Mesenchymal stem cell (in vitro differentiated cells and primary cell): ENCODE results near the gene GLP1R.

ENCODE experiments used
- DNase-seq: peaks from one replicate; pipeline ENCODE4 v3.0.0-alpha.2; 2013
- H2AFZ ChIP-seq: one replicate; pipeline ENCODE4 v1.6.1; 2013; ENCODE audit warnings: low read depth, mild to moderate bottlenecking, control low read depth, inconsistent platforms, low read length, moderate library complexity
- H2AK5ac ChIP-seq: 2 replicates; pipeline ENCODE4 v1.6.1; 2013; ENCODE audit warnings: low read length, moderate library complexity, mild to moderate bottlenecking, inconsistent platforms; ENCODE audit not compliant: severe bottlenecking
- H2BK120ac ChIP-seq: one replicate; pipeline ENCODE4 v1.6.1; 2013; ENCODE audit warnings: low read depth, mild to moderate bottlenecking, inconsistent platforms, low read length, moderate library complexity
- H2BK12ac ChIP-seq, 2 experiments: one replicate each; pipeline ENCODE4 v1.6.1; 2013; ENCODE audit warnings: inconsistent platforms in 2 of 2, low read length in 2 of 2, mild to moderate bottlenecking in 2 of 2, moderate library complexity in 2 of 2, control low read depth in 1 of 2
- H2BK15ac ChIP-seq: one replicate; pipeline ENCODE4 v1.6.1; 2013; ENCODE audit warnings: mild to moderate bottlenecking, low read depth, inconsistent platforms; ENCODE audit not compliant: poor library complexity, severe bottlenecking
- H2BK5ac ChIP-seq: 2 replicates; pipeline ENCODE4 v1.6.1; 2013; ENCODE audit warnings: low read depth, mild to moderate bottlenecking, low read length, control low read depth, inconsistent platforms; ENCODE audit not compliant: poor library complexity, severe bottlenecking
- H3K14ac ChIP-seq, 2 experiments: one replicate each; pipeline ENCODE4 v1.6.1; 2013; ENCODE audit warnings: inconsistent platforms in 2 of 2, low read length in 2 of 2, control low read depth in 1 of 2, mild to moderate bottlenecking in 1 of 2, moderate library complexity in 1 of 2
- H3K18ac ChIP-seq, 2 experiments: one replicate each; pipeline ENCODE4 v1.6.1; 2013; ENCODE audit warnings: inconsistent platforms in 2 of 2, low read length in 2 of 2, control low read depth in 1 of 2, low read depth in 1 of 2, mild to moderate bottlenecking in 1 of 2
- H3K23ac ChIP-seq, 2 experiments: one replicate each; pipeline ENCODE4 v1.6.1; 2013; ENCODE audit warnings: inconsistent platforms in 2 of 2, low read length in 2 of 2, mild to moderate bottlenecking in 2 of 2, moderate library complexity in 2 of 2, control low read depth in 1 of 2
- H3K27ac ChIP-seq: 2 replicates; pipeline ENCODE4 v1.5.1; 2013; ENCODE audit warnings: mild to moderate bottlenecking, moderate library complexity, low read length, control low read depth, inconsistent platforms; ENCODE audit not compliant: poor library complexity, severe bottlenecking
- H3K27me3 ChIP-seq, 2 experiments: 2 replicates each; pipeline versions ENCODE4 v1.6.1 to v1.7.0; 2013; ENCODE audit warnings: low read length in 2 of 2, mild to moderate bottlenecking in 2 of 2, moderate library complexity in 2 of 2, control low read depth in 1 of 2, inconsistent platforms in 1 of 2; ENCODE audit not compliant: control insufficient read depth in 1 of 2, insufficient read depth in 1 of 2
- H3K36me3 ChIP-seq, 2 experiments: 2 replicates each; pipeline versions ENCODE4 v1.6.1 to v1.7.0; 2013; ENCODE audit warnings: low read length in 2 of 2, control low read depth in 1 of 2, inconsistent platforms in 1 of 2, low read depth in 1 of 2, mild to moderate bottlenecking in 1 of 2; ENCODE audit not compliant: insufficient read depth in 2 of 2, control insufficient read depth in 1 of 2
- H3K4ac ChIP-seq, 2 experiments: one replicate each; pipeline ENCODE4 v1.6.1; 2013; ENCODE audit warnings: inconsistent platforms in 2 of 2, low read length in 2 of 2, mild to moderate bottlenecking in 2 of 2, moderate library complexity in 2 of 2, control low read depth in 1 of 2, low read depth in 1 of 2
- H3K4me1 ChIP-seq: 2 replicates; pipeline ENCODE4 v1.6.1; 2013; ENCODE audit warnings: low read depth, low read length, control low read depth; ENCODE audit not compliant: control insufficient read depth, insufficient read depth
- H3K4me2 ChIP-seq: 2 replicates; pipeline ENCODE4 v1.6.1; 2013; ENCODE audit warnings: low read length, mild to moderate bottlenecking, inconsistent platforms; ENCODE audit not compliant: poor library complexity, severe bottlenecking
- H3K4me3 ChIP-seq, 2 experiments: 2 replicates each; pipeline versions ENCODE4 v1.5.1 to v1.7.0; 2013; ENCODE audit warnings: low read length in 2 of 2, mild to moderate bottlenecking in 2 of 2, control low read depth in 1 of 2, low read depth in 1 of 2; ENCODE audit not compliant: insufficient read depth in 1 of 2
- H3K79me1 ChIP-seq: replicated peaks from 2 replicates; pipeline ENCODE4 v1.6.1; 2013; ENCODE audit warnings: mild to moderate bottlenecking, control low read depth, low read length, inconsistent platforms; ENCODE audit not compliant: poor library complexity, severe bottlenecking
- H3K9ac ChIP-seq: 2 replicates; pipeline ENCODE4 v1.7.0; 2013; ENCODE audit warnings: mild to moderate bottlenecking, low read length, moderate library complexity
- H3K9me3 ChIP-seq: 2 replicates; pipeline ENCODE4 v1.7.0; 2013; ENCODE audit warnings: mild to moderate bottlenecking, low read length; ENCODE audit not compliant: control insufficient read depth
- H4K8ac ChIP-seq: one replicate; pipeline ENCODE4 v1.6.1; 2013; ENCODE audit warnings: inconsistent platforms, mild to moderate bottlenecking, low read length, moderate library complexity
- H4K91ac ChIP-seq: one replicate; pipeline ENCODE4 v1.6.1; 2013; ENCODE audit warnings: mild to moderate bottlenecking, low read length, inconsistent platforms
- WGBS: methylation state at CpG from one replicate; pipeline ENCODE4 v1.1.7; 2013; ENCODE audit warnings: mixed read lengths; 5-methylcytosine and 5-hydroxymethylcytosine counted together

Gene GLP1R

DNA sequence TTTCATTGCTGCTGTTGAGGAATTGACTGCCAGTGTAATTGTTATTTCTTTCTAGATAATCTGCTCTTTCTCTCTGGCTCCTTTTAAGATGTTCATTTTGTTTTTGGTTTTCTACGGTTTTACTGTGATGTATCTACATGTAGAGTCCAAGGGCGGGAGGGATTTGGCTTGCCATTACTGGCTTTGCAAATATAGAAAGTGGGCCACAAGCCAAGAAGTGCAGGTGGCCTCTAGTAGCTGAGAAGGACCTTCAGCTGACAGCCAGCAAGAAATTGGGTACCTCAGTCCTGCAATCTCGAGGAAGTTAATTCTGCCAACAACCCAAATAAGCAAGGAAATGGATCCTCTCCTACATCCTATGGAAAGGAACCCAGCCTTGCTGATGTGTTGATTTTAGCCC lies 42.8 kb upstream of the GLP1R start:
- Histone ChIP-seq H2BK15ac (no peak overlapping the region), H3K27ac (no peak overlapping the region), H2BK5ac (no peak overlapping the region), H2BK120ac (no peak overlapping the region), H3K9me3 (no peaks in the 10 kb centered on the region), H3K23ac (no peak overlapping the region), H2BK12ac (no peak overlapping the region), H2AK5ac (no peak overlapping the region), H4K91ac (no peak overlapping the region), H3K79me1 (no peaks in the 10 kb centered on the region), H3K14ac (no peak overlapping the region), H3K18ac (no peak overlapping the region), H3K4me1 (no peaks in the 10 kb centered on the region), H3K4me3 (no peak overlapping the region), H3K4ac (no peak overlapping the region), H4K8ac (no peak overlapping the region), H3K4me2 (no peak overlapping the region), H3K9ac (no peak overlapping the region), H3K36me3 (no peaks in the 10 kb centered on the region), H2AFZ (no peak overlapping the region), H3K27me3 (peaks cover 21 to 67% of the 10 kb centered on the region in 2 experiments)
- DNase-seq: no peak
- 61% methylated on average over 3 of the region's 3 CpGs for WGBS

DNA sequence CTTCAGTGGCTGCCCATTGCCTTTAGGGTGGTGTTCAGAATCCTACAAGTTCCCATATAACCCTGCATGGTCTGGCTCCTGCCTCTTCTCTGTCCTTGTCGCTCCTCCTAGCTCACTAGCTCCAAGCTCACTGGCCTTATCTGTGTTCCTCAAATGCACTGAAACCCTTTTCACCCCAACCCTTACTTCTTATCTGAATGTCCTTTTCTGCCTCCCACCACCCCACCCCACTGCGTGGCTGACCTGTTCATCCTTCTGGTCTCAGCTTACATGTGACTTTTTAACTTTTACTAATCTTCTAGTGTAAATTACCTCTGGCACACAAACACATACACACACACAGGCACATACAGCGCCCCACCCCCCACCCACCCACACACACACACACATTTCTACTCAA lies 41.0 kb upstream of the GLP1R start:
- H3K79me1 ChIP-seq: no peaks in the 10 kb centered on the region
- no peak overlapping the region for H3K18ac ChIP-seq
- H2BK120ac ChIP-seq: no peak overlapping the region
- H2BK5ac ChIP-seq: no peak overlapping the region
- no peak overlapping the region for H4K8ac ChIP-seq
- H3K9ac ChIP-seq: no peak overlapping the region
- H3K27ac ChIP-seq: no peak overlapping the region
- H2BK12ac ChIP-seq: no peak overlapping the region
- peaks cover 14 to 50% of the 10 kb centered on the region in 2 experiments for H3K27me3 ChIP-seq
- no peak overlapping the region for H3K4ac ChIP-seq
- H3K4me2 ChIP-seq: no peak overlapping the region
- no peak overlapping the region for H3K23ac ChIP-seq
- H3K36me3 ChIP-seq: no peaks in the 10 kb centered on the region
- no peak for DNase-seq
- no peak overlapping the region for H3K14ac ChIP-seq
- H3K9me3 ChIP-seq: no peaks in the 10 kb centered on the region
- H4K91ac ChIP-seq: no peak overlapping the region
- H2BK15ac ChIP-seq: no peak overlapping the region
- WGBS: 65% methylated on average over 3 of the region's 3 CpGs
- H3K4me1 ChIP-seq: no peaks in the 10 kb centered on the region
- H2AFZ ChIP-seq: no peak overlapping the region
- no peak overlapping the region for H2AK5ac ChIP-seq
- H3K4me3 ChIP-seq: no peak overlapping the region

DNA sequence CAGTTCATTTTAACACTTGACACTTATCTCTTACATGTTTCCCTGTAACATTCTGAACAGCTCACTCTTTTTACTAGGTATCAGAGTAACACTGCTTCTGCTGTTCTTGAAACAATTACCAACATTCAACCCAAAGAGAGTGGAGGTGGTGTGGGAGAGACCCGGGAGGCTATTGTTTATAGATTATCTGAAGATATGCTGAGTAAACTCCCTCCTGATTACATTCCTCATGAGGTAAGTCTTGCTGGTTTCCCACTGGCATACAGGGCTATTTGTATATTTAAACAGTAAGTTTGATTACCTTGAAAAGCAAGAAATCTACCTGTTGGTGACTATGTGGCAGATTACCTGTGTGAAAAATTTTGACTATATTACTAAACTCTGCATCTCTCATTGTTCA lies 39.8 kb upstream of the GLP1R start:
- Histone ChIP-seq H2AFZ (no peak overlapping the region), H3K14ac (no peak overlapping the region), H4K91ac (no peak overlapping the region), H3K9ac (no peak overlapping the region), H3K4me3 (no peak overlapping the region), H3K27me3 (peaks cover 9 to 47% of the 10 kb centered on the region in 2 experiments), H3K79me1 (no peaks in the 10 kb centered on the region), H2BK15ac (no peak overlapping the region), H2AK5ac (no peak overlapping the region), H2BK120ac (no peak overlapping the region), H3K18ac (no peak overlapping the region), H3K27ac (no peak overlapping the region), H3K23ac (no peak overlapping the region), H3K4me2 (no peak overlapping the region), H3K4me1 (no peaks in the 10 kb centered on the region), H2BK12ac (no peak overlapping the region), H3K4ac (no peak overlapping the region), H2BK5ac (no peak overlapping the region), H3K9me3 (no peaks in the 10 kb centered on the region), H4K8ac (no peak overlapping the region), H3K36me3 (no peaks in the 10 kb centered on the region)
- DNase-seq: no peak
- WGBS: no CpG with 5 or more reads among the region's 1 CpG

DNA sequence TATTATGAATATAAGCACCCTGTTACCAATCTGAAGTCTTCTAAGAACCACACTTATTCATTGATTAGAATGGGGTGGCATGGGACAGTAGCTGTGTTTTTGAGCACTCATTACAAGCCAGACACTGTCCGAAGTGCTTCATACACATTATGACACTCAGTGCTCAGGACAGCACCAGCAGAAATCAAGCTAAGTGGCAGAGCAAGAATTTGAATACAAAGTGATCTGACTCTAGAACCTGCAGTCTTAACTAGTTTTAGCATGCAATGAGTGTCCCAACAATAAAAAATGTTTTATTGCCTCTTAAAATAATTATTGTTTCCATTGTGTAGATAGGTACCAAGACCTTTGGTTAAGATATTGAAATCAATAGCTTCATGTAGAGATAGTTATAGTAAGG lies 39.1 kb upstream of the GLP1R start:
- Histone ChIP-seq H3K4me2 (no peak overlapping the region), H3K79me1 (no peaks in the 10 kb centered on the region), H3K27ac (no peak overlapping the region), H3K23ac (no peak overlapping the region), H4K8ac (no peak overlapping the region), H3K4me1 (no peaks in the 10 kb centered on the region), H4K91ac (no peak overlapping the region), H2BK120ac (no peak overlapping the region), H3K4ac (no peak overlapping the region), H2BK15ac (no peak overlapping the region), H3K9me3 (no peaks in the 10 kb centered on the region), H3K27me3 (peaks cover 9 to 46% of the 10 kb centered on the region in 2 experiments), H3K9ac (no peak overlapping the region), H2BK5ac (no peak overlapping the region), H3K14ac (no peak overlapping the region), H2BK12ac (no peak overlapping the region), H3K4me3 (no peak overlapping the region), H2AK5ac (no peak overlapping the region), H3K18ac (no peak overlapping the region), H2AFZ (no peak overlapping the region), H3K36me3 (no peaks in the 10 kb centered on the region)
- no CpG with 5 or more reads among the region's 1 CpG for WGBS
- no peak for DNase-seq
